ENCODE data around the gene TOPBP1.

The TOPBP1 gene

DNA sequence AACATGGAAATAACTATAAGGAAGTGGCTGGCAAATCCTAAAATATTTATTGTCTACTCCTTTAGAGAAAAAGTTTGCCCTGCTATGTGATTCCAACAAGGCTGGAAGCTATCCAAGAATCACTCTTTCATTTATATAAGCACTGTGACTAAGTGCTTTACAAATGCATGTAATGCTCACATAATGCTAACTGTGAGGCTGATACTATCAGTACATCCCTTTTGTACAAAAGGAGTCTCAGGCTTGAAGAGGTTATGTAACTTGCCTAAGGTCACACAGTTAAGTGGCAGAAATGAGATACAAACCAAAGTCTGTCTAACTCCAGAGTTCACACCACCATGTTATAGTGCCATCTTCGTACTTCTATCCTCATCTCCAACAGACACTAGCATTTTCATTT, 17.0 kb downstream of the TOPBP1 start:
- ATAC-seq (ENCODE audit: insufficient read depth, low read depth) (no peak), DNase-seq (no peak)
- Histone ChIP-seq H3K9ac (ENCODE audit: low read depth, low read length) (no peak overlapping the region), H4K20me1 (ENCODE audit: insufficient read depth, low read length) (peaks cover 24% of the 10 kb centered on the region; the same call in 1 of the 2 replicates), H3K27ac (ENCODE audit: low read length) (no peak overlapping the region), H3K9me3 (ENCODE audit: insufficient read depth, low read length, severe bottlenecking) (no peaks in the 10 kb centered on the region), H3K4me1 (ENCODE audit: insufficient read depth, low read length) (no peaks in the 10 kb centered on the region), H2AFZ (ENCODE audit: low read depth, low read length) (no peak overlapping the region), H3K4me2 (ENCODE audit: insufficient read depth, low read length) (no peak overlapping the region), H3K36me3 (ENCODE audit: insufficient read depth, low read length) (peaks cover 95% of the 10 kb centered on the region), H3K79me2 (ENCODE audit: insufficient read depth, low read length) (peaks cover 50% of the 10 kb centered on the region), H3K27me3 (ENCODE audit: insufficient read depth, low read length, poor library complexity) (no peaks in the 10 kb centered on the region), H3K4me3 (ENCODE audit: low read depth in 1 of 2, low read length in 2 of 2) (no peak overlapping the region)
- TF ChIP-seq, protein P1, sequence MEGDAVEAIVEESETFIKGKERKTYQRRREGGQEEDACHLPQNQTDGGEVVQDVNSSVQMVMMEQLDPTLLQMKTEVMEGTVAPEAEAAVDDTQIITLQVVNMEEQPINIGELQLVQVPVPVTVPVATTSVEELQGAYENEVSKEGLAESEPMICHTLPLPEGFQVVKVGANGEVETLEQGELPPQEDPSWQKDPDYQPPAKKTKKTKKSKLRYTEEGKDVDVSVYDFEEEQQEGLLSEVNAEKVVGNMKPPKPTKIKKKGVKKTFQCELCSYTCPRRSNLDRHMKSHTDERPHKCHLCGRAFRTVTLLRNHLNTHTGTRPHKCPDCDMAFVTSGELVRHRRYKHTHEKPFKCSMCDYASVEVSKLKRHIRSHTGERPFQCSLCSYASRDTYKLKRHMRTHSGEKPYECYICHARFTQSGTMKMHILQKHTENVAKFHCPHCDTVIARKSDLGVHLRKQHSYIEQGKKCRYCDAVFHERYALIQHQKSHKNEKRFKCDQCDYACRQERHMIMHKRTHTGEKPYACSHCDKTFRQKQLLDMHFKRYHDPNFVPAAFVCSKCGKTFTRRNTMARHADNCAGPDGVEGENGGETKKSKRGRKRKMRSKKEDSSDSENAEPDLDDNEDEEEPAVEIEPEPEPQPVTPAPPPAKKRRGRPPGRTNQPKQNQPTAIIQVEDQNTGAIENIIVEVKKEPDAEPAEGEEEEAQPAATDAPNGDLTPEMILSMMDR (IDR thresholded peaks at IDR 0.05; ENCODE audit: borderline replicate concordance, extremely low read depth, low read length, poor library complexity, severe bottlenecking): no peak
- TF ChIP-seq EZH2 (IDR thresholded peaks at IDR 0.05; ENCODE audit: borderline replicate concordance, low read depth, low read length, severe bottlenecking): no peak

GRCh38 chr3:133643611-133644010, 18.1 kb downstream of the TOPBP1 start:
- Histone ChIP-seq H4K20me1 (ENCODE audit: insufficient read depth, low read length) (peaks cover 30% of the 10 kb centered on the region; the same call in 1 of the 2 replicates), H3K4me1 (ENCODE audit: insufficient read depth, low read length) (no peaks in the 10 kb centered on the region), H3K9me3 (ENCODE audit: insufficient read depth, low read length, severe bottlenecking) (no peaks in the 10 kb centered on the region), H3K27ac (ENCODE audit: low read length) (no peak overlapping the region), H3K4me2 (ENCODE audit: insufficient read depth, low read length) (no peak overlapping the region), H3K79me2 (ENCODE audit: insufficient read depth, low read length) (peaks cover 51% of the 10 kb centered on the region), H3K36me3 (ENCODE audit: insufficient read depth, low read length) (peaks cover 95% of the 10 kb centered on the region), H3K9ac (ENCODE audit: low read depth, low read length) (no peak overlapping the region), H2AFZ (ENCODE audit: low read depth, low read length) (no peak overlapping the region), H3K4me3 (ENCODE audit: low read depth in 1 of 2, low read length in 2 of 2) (no peak overlapping the region), H3K27me3 (ENCODE audit: insufficient read depth, low read length, poor library complexity) (no peaks in the 10 kb centered on the region)
- no peak for TF ChIP-seq EZH2 (IDR thresholded peaks at IDR 0.05; ENCODE audit: borderline replicate concordance, low read depth, low read length, severe bottlenecking)
- TF ChIP-seq, protein P1 (IDR thresholded peaks at IDR 0.05; ENCODE audit: borderline replicate concordance, extremely low read depth, low read length, poor library complexity, severe bottlenecking): no peak
- ATAC-seq (ENCODE audit: insufficient read depth, low read depth) (no peak), DNase-seq (no peak)

GRCh38 chr3:133641254-133641653, 20.5 kb downstream of the TOPBP1 start:
- Histone ChIP-seq H3K36me3 (ENCODE audit: insufficient read depth, low read length) (peaks cover 96% of the 10 kb centered on the region), H3K79me2 (ENCODE audit: insufficient read depth, low read length) (peaks cover 47% of the 10 kb centered on the region), H3K4me3 (ENCODE audit: low read depth in 1 of 2, low read length in 2 of 2) (no peak overlapping the region), H3K4me1 (ENCODE audit: insufficient read depth, low read length) (no peaks in the 10 kb centered on the region), H3K9me3 (ENCODE audit: insufficient read depth, low read length, severe bottlenecking) (no peaks in the 10 kb centered on the region), H3K27ac (ENCODE audit: low read length) (no peak overlapping the region), H4K20me1 (ENCODE audit: insufficient read depth, low read length) (peaks cover 19% of the 10 kb centered on the region; the same call in 1 of the 2 replicates), H3K27me3 (ENCODE audit: insufficient read depth, low read length, poor library complexity) (no peaks in the 10 kb centered on the region), H3K9ac (ENCODE audit: low read depth, low read length) (no peak overlapping the region), H3K4me2 (ENCODE audit: insufficient read depth, low read length) (no peak overlapping the region), H2AFZ (ENCODE audit: low read depth, low read length) (no peak overlapping the region)
- no peak for ATAC-seq (ENCODE audit: insufficient read depth, low read depth)
- no peak for DNase-seq
- TF ChIP-seq EZH2 (IDR thresholded peaks at IDR 0.05; ENCODE audit: borderline replicate concordance, low read depth, low read length, severe bottlenecking): no peak
- TF ChIP-seq, protein P1 (IDR thresholded peaks at IDR 0.05; ENCODE audit: borderline replicate concordance, extremely low read depth, low read length, poor library complexity, severe bottlenecking): no peak

DNA sequence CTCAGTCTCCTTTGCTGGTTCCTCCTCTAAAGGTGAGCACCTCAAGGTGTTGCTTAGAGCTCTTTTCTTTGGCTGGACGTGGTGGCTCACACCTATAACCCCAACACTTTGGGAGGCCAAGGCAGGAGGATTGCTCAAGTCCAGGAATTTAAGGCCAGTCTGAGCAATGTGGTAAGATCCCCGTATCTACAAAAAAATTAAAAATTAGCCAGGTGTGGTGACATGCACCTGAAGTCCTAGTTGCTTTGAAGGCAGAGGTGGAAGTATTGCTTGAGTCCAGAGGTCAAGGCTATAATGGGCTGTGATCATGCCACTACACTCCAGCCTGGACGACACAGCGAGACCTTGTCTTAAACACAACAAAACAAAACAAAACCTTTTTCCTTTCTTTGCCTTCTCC, 28.3 kb downstream of the TOPBP1 start:
- Histone ChIP-seq H3K27me3 (ENCODE audit: insufficient read depth, low read length, poor library complexity) (no peaks in the 10 kb centered on the region), H3K9ac (ENCODE audit: low read depth, low read length) (no peak overlapping the region), H3K4me1 (ENCODE audit: insufficient read depth, low read length) (no peaks in the 10 kb centered on the region), H3K4me3 (ENCODE audit: low read depth in 1 of 2, low read length in 2 of 2) (no peak overlapping the region), H3K9me3 (ENCODE audit: insufficient read depth, low read length, severe bottlenecking) (no peaks in the 10 kb centered on the region), H2AFZ (ENCODE audit: low read depth, low read length) (no peak overlapping the region), H4K20me1 (ENCODE audit: insufficient read depth, low read length) (peaks cover 22% of the 10 kb centered on the region; the same call in 1 of the 2 replicates), H3K27ac (ENCODE audit: low read length) (no peak overlapping the region), H3K4me2 (ENCODE audit: insufficient read depth, low read length) (no peak overlapping the region), H3K36me3 (ENCODE audit: insufficient read depth, low read length) (peaks cover 94% of the 10 kb centered on the region), H3K79me2 (ENCODE audit: insufficient read depth, low read length) (peaks cover 54% of the 10 kb centered on the region)
- no peak for ATAC-seq (ENCODE audit: insufficient read depth, low read depth)
- TF ChIP-seq, protein P1 (IDR thresholded peaks at IDR 0.05; ENCODE audit: borderline replicate concordance, extremely low read depth, low read length, poor library complexity, severe bottlenecking): no peak
- TF ChIP-seq EZH2 (IDR thresholded peaks at IDR 0.05; ENCODE audit: borderline replicate concordance, low read depth, low read length, severe bottlenecking): no peak
- no peak for DNase-seq

Measured in DND-41 (cell line).